NCI-H510A (cell line): Measurements from ENCODE around the gene DGKA.

Experiments used
- DNase-seq: peaks from one replicate; lab custom pipeline; 2025; lab: John Stamatoyannopoulos, UW

The DGKA gene

DNA sequence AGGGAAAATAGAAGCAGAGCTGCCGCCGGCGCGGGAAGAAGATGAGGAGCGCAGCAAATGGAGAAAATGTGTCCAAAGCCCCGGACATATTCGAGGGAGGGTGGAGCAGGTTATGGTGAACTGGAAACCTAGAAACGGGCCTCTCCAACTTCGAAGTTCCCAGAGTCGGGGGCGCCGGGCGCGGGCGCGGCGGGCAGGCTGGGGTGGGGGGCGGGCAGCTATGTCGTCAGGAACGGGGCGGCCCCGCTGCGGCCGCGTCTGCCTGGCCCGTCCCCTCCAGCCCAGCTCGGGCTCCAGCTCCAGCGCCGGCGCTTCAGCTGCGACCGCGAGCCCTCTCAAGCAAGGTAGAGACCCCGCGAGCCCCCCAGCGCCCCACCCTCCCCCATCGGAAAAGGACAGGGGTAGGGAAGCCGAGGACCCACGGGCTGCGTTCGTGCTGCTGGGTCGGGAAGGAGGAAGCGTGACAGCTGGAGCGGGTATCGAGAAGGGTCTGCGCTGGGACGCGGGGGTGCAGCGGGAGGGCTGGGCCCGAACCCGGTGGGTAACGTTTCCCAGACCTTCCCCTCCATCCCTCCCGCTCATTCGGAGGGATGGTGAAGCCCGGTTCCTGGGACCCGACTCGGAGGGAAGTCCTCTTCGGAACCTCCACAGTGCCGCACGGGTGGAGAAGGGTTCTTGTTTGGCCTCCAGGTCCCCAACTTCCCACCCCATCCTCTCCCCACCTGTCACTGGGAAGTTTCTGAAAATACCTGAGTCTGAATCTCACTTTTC, 1.0 kb downstream of the DGKA start:
- DNase-seq, result peak; percentile 17

DNA sequence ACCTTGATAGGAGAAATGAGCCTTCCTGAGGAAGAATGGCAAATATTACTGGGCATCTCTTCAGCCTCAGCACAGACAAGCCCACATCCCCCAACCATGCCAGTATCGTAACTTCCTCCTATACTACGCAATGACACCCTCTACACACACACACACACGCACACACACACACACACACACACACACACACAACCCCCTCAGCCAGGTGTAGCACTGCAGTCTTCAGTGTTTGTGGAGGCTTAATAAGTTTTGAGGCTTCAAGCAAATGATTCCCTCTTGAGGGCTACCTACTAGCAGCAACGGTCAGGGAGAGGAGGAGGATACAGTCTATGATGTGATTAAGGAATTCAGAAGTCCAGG, 1.6 kb downstream of the DGKA start:
- DNase-seq, result no peak

DNA sequence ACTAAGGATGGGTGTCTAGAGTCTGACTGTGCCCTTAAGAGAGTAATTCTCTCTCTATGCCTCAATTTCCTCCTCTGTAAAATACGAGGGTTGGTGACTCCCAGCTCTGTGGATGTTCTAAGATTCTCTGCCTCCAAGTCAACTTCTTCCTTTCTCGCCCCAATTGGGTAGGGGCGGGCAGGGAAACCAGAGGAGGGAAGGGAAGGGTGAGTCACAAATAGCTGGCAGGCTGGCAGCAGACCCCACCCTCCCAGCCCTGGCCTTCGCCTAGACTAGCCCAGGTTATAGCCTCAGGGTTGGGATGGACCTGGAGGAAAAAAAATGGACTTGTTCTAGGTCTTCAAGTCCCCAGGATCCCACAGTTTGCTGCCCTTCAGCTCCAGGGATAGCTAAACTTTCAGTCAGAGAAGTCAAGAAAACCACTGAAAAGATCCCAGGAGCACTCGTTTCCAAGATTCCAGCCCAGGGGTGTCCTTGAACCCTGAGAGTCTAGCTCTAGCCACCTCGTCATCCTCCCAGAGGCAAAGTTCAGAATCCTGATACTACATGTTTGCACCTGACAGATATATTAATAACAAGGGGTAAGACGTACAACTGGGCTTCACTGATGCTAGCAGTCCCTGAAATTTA, 2.3 kb downstream of the DGKA start:
- no peak for DNase-seq

DNA sequence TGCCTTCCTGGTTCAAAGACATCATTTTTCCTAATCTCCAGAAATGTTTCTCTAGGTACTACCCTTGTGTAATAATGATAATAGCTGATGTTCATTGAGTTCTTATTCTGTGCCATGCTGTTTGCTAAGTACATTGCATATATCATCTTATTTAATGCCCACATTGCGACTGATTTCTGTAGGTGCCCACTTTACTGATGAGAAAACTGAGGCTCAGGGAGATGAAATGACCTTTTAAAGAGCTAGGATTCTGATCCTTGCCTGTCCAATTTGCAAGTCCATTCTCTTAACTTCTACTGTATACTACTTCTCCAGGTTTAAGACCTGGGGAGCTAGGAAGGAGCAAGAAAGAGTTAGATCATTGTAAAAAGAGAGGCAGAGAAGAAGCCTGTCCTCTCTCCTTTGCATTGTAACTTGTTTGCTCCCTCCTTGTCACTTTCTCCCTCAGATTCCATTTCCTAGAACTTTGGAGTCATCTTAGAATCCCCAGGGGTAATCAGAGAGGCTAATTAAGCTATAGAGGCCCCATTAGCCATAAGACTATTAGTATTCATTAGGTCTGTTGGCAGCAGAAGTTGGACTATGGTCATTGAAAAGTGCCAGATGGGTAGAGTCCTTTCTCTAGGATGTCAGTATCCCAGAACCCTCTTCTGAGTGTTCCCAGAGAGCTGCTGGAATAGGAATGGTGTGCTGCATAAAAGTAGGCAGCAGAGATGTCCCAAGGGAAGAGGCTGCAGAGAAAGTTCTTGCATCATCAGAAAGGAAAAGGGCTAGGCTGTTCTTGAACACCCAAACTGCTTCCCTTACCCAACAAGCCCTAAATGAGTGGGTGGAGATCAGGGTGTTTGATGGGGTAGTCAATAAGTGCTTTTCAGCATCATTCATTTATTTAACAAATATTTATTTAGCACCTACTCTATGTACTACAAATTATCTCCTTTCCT, 3.1 kb downstream of the DGKA start:
- DNase-seq, result no peak

DNA sequence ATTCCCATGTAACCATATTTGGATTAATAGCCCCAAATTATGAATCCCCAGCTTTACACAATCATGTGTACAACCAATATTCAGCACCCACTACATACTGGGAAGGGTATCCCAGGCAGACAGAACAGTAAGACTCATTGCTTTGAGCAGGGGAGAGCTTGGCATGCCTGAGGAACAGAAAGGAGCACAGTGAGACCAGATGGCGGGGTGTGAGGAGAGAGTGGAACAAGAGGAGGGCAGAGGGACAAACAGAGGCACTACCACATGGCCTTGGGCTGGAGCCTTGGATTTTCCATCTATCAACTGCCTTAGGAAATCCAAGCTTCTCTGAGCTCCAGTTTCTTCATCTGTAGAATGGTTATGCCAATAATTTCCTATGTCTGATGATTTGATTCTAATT, 3.8 kb downstream of the DGKA start:
- no peak for DNase-seq

DNA sequence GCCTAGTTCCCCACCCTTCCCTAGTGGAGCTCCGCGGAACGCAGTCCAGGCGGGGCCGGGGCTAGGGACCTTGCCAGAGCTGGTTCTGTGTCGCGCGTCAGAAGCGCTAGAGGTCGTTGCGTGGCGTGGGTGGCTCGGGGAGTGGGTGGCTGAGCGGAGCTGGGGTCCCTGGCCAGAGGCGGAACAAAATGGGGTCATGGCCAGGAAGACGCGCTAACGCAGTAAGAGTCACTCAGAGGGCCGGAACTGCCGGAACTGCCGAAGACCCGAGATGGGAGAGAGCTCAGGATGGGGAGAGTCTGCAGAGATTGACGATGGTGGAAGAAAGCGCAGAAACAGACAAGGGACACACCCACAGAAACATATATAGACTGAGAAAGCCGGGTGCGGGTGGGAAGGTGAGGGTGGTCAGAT, 4.8 kb downstream of the DGKA start:
- DNase-seq, result no peak

DNA sequence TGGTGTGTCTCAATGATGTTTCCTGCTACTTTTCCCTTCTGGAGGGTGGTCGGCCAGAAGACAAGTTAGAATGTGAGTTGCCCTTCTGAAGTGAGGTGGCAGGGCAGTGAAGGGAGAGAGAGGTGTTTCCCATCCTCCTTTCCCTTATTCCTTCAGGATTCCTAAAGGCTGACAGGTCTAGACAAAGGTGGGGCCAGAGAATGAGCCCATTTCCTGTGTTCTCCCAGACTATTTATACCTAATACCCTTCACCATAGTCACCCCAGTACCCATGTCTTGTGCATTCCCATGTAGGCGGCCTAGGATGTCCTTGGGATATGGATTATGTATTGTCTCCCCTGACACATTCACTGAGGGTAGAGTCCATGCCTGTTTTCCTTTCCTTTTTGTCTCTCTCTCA, 7.0 kb downstream of the DGKA start:
- no peak for DNase-seq

DNA sequence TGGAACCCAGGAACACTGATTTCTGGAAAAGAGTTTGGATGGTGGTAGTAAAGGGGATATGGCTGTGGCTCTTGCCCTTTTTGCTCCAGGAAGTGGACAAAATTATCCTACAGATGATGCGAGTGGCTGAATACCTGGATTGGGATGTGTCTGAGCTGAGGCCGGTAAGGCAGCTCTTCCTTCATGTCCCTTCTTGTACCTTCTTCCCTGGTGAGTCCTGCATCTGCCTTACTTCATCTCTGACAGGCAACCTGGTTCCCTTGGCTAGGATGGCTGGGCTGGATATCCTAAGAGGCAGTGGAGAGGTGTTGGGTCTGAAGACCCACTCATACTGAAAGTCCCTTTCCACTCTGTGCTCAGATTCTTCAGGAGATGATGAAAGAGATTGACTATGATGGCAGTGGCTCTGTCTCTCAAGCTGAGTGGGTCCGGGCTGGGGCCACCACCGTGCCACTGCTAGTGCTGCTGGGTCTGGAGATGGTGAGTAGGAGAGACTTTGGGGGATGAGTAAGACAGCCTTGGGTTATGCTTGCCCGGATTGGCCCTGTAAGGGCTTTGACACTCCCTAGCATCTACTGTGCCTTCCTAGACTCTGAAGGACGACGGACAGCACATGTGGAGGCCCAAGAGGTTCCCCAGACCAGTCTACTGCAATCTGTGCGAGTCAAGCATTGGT, 8.0 kb downstream of the DGKA start:
- no peak for DNase-seq

DNA sequence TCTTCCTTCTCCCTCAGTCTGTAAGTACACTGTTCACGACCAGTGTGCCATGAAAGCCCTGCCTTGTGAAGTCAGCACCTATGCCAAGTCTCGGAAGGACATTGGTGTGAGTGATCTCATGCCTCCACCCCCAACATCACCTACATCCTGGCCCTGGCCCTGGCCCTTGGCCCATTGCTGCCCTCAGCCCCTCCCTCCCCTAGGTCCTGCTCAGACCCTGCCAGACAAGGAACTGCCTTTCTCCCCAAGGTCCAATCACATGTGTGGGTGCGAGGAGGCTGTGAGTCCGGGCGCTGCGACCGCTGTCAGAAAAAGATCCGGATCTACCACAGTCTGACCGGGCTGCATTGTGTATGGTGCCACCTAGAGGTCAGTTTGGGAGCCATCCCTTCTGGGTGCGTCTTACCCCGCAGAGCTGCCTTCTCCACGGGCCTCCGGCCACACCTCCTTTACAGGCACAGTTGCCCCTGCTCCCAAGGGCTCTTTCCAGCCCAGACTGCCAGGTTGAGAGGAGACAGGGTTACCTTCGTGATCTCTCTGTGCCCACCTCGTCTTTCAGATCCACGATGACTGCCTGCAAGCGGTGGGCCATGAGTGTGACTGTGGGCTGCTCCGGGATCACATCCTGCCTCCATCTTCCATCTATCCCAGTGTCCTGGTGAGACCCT, 9.2 kb downstream of the DGKA start:
- DNase-seq, result peak; percentile 71

DNA sequence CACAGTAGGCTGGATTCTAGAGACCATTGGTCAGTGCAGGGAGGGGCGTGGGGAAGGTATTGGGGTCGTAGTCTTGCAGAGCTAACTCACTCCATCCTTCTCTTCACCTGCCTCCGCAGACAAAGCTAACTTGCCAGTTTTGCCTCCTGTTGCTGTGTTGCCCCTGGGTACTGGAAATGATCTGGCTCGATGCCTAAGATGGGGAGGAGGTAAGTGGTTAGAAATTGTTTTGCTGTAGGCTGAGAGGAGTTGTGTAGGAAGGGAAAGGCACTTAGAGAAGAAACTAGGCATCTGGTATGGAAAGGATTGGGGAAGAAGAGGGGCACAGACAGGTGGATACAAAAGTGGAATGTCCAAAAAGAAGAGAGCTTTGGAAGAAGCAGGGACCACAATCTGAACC, 11.1 kb downstream of the DGKA start:
- no peak for DNase-seq

DNA sequence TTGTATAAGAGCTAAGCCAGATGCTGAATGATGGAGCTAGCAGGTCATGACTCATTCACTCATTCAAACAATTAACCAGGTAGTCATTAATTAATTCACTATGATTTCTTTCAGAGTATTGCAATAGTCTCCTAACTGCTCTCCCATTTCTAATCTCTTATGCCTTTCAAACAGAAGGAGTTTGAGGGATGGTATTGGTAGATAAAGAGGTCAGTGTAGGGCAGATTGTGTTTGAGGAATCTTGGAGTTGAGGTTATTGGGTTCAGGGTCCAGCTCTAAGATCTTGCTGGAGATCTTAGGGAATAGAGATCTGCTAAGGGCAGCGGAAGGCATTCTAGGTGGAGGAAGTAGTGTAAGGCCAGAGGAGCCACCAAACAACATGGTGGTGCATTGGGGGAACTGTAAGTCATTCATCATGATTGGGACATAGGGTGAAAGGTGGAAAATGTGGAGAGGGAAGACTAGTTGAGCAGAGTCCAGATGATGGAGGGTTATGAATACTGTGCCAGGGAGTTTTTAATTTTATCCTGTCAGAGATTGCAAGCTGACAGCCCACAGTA, 11.7 kb downstream of the DGKA start:
- DNase-seq, result no peak

DNA sequence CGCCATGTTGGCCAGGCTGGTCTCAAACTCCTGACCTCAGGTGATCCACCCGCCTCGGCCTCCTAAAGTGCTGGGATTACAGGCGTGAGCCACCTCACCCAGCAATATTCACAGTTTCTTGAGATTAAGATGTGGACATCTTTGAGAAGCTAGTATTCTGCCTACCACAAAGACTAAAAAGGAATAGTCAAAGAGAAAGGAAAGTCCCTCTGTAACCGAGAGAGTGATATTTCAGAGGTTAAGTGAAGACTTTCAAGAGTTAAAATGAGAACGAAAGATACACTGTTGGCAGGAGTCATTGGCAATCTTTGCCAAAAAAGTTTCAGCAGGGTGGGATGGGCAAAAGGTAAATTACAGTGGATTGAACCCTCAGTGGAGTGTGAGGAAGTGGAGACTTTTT, 15.6 kb downstream of the DGKA start:
- DNase-seq, result no peak

DNA sequence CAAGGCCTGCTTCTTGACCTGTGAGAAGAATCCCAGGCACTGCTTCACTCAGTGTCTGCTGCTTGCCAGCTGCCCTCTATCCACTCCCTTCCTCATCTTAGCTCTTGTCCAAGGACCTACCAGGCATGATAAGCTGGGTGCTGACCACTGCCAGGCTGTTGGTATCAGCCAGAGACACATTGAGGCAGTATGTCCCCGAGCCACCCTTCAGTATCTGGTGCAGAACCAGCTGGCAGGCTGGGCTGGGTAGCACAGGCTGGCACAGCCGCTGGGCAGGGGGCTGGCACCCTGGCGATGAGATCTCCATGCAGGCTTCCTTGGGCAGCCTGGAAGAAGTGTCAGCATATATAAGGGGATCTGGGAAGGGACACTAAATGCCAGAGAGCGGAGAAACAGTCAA, 24.4 kb downstream of the DGKA start:
- DNase-seq, result no peak

DNA sequence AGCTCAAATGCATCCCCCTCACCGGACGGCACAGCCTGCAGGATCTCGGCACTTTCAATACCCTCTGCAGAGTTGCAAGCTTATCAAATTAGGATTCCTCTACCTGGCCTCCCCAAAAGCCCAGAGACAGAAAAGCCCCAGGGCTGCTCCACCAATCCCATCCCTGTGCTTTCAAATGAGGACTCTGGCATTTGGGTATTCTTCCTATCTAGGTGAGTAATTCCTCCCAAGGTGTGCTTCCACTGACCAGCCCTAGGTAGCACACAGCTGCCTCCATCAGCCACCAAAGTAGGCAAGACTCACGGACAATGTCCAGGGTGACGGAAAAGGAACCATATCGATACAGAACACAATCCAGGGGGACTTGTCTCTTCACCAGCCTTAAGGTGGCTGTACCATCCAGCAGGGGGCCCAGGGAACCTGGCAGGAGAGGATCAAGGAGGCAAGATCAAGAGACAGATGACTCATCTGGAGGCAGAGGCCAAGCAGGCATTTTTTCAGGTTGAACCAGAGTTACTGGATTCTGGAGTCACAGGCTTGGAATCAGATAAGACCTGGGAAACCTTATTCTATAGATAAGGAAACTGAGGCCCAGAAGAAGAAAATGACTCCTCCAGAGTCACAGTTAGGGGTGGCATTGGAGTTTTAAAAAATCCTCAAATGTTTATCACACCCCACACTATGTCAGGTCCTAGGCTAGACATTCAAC, 25.0 kb downstream of the DGKA start:
- DNase-seq, result no peak

DNA sequence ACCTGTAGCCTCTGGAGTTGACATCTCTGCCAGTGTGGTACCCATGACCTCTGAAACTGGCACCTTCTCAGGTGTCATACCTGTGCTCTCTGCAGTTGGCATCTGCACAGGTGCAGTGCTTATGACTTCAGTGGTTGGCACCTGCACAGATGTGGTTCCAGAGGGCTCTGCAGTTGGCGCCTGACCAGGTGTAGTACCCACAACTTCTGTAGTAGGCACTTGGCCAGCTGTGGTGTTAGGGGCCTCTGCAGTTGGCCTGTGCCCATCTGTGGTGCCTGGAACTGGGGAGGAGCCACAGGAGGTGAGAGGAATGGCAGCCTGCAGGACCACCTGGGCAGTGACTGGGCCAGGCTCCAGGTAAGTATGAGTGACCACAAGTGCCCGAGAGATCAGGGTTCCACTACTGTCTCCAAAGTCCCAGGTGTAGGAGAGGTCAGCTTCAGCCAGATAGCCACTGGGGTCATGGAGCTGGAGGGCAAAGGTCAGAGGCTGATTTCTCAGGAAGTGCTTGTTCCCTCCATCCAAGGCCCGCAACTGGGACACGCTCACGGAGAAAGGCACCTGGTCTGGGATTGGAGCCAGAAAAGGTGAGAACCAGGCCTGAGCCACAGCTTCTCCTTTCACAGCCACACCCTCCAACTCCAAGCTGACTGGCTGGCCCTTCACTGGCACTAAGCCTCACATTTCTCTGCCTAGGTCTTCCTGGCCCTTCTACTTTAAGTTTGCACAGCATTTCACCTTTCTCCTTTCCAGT, 26.3 kb downstream of the DGKA start:
- DNase-seq, result no peak

DNA sequence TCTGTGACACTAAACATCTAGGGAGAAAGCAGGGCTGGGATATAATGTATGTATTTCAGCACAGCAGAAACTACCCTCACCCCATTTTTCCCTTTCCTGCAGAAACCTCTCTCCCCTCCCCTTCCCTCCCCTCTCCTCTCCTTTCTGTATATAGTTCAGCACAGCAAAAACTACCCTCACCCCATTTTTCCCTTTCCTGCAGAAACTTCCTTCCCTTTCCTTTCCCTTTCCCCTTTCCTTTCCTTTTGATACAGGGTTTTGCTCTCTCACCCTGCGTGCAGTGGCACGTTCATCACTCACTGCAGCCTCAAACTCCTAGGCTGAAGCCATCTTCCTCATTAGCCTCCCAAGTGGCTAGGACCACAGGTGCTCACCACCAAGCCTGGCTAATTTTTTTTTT, 32.8 kb downstream of the DGKA start:
- no peak for DNase-seq

DNA sequence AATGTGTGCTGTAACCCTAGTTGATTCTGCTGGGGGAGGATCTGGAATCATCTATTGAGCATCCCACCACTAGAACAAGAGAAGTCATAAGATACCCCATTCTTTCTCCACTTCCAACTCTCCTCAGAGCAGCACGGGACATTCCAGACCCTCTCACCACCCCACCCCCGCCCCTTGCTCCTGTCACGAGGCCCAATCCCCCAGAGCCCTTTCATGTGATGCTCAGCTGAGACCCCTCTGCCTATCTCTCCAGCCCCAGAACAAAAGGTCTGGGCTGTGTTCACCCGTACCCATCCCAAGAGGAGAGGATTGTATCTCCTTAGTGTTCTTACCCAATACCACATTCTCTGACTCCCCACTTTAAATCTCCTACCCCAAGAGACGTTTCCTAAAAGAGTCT, 34.3 kb downstream of the DGKA start:
- DNase-seq, result no peak

DNA sequence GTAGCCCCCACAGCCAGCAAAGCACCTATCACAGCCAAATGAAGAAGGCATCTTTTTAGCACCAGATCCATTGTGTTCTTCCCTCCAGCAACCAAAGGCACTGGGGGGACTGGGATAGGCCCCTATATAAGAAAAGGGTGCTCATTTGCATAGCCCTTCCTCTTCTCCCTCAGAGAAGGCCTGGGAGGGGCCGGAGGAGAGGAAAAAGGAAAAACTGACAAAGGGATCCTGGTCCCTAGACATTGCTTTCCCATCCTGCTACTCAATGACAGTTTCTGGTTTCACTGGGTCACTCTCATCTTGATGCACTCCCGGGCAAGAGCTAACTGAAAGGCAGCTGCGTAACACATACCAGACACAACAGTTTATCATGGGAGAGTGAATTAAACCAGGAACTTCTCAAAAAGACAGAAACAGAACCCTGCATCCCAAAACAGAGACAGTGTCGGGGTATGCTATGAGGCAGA, 35.0 kb downstream of the DGKA start, which contains the start of gene PMEL:
TSS of gene PMEL (minus strand) at position 102 of the 467 bp plus-strand sequence. CDS start at position 71, 31 bp downstream.
- no peak for DNase-seq

DNA sequence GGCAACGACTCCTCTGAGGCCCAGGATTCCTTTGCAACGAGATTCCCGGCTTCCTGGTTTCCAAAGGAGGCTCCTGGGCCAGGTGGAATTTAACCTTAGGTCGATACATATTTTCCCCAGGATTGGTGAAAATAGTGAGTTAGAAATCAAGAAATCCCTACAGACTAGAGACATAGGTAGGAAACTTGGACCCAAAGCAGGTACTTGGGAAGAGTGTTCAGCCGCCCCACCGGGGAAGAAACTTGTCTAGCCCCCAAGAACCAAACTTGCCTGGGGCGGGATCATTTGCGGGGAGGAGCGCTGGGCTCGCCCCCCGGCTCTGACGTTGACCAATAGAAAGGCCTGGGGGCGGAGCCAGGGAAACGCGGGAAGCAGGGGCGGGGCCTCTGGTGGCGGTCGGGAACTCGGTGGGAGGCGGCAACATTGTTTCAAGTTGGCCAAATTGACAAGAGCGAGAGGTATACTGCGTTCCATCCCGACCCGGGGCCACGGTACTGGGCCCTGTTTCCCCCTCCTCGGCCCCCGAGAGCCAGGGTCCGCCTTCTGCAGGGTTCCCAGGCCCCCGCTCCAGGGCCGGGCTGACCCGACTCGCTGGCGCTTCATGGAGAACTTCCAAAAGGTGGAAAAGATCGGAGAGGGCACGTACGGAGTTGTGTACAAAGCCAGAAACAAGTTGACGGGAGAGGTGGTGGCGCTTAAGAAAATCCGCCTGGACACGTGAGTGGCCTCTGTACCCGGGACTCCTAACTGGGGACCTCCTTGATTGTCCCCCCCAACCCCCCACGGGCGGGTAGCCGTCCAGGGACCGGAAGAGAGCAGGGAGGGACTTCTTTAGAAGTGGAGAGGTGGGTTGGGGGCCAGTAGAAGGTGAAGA, 35.7 kb downstream of the DGKA start, which contains the start of gene CDK2:
TSS of gene CDK2 (plus strand) at position 423 of the 874 bp plus-strand sequence. CDS start at position 602, 179 bp downstream.
- peak; percentile 86 for DNase-seq
